ENCODE data around the gene RDH11.

DNA sequence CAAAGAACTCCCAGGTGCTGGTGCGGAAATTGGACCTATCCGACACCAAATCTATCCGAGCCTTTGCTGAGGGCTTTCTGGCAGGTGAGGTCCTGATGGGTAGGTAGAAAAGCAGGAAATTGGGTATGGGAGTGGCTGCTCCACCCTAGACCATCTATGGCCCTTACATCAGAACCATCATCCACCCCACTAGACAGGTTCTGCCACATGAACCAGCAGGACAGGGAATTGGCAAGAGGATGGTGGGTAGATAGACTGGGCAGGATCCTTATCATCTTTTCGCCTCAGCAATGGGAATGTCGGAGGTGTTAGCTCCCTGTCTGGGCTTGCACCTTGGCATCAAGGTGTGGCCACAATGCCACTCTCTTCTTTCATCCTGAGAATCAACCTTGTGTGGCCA lies 29.6 kb upstream of the RDH11 start:
- TF ChIP-seq, protein P1, sequence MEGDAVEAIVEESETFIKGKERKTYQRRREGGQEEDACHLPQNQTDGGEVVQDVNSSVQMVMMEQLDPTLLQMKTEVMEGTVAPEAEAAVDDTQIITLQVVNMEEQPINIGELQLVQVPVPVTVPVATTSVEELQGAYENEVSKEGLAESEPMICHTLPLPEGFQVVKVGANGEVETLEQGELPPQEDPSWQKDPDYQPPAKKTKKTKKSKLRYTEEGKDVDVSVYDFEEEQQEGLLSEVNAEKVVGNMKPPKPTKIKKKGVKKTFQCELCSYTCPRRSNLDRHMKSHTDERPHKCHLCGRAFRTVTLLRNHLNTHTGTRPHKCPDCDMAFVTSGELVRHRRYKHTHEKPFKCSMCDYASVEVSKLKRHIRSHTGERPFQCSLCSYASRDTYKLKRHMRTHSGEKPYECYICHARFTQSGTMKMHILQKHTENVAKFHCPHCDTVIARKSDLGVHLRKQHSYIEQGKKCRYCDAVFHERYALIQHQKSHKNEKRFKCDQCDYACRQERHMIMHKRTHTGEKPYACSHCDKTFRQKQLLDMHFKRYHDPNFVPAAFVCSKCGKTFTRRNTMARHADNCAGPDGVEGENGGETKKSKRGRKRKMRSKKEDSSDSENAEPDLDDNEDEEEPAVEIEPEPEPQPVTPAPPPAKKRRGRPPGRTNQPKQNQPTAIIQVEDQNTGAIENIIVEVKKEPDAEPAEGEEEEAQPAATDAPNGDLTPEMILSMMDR (conservative IDR thresholded peaks at IDR 0.05), result no peak
- TF ChIP-seq ZFX (IDR thresholded peaks at IDR 0.05), result no peak

Measured in C4-2B (cell line).